OCI-LY3 (cell line): ENCODE data around the gene COIL.
"Not testable (repeated sequence)": the region's sequence is repeated elsewhere in the genome, so short reads cannot be mapped to it uniquely, and the experiment has no call there.

Experiments
- H2AFZ ChIP-seq: fragments of 200-600, 300-600 bp; shearing (Covaris generic); 2 replicates; pipeline ENCODE4 v1.6.0; 2014; ENCODE audit warnings: antibody characterized with exemption, low read depth, low read length
- H3K27ac ChIP-seq: fragments of 200-600, 300-600 bp; sonication (generic); 2 replicates; pipeline ENCODE4 v1.5.1; 2014; ENCODE audit warnings: mild to moderate bottlenecking, low read length, moderate library complexity, mixed read lengths
- H3K27me3 ChIP-seq: fragments of 200-600, 300-600 bp; sonication (generic); 2 replicates; pipeline ENCODE4 v1.6.1; 2014; ENCODE audit warnings: low read depth, low read length, mixed read lengths
- H3K36me3 ChIP-seq: fragments of 200-600, 300-600 bp; sonication (generic); replicated peaks from 2 replicates; pipeline ENCODE3; 2014; ENCODE audit warnings: low read depth, low read length, mixed read lengths
- H3K4me1 ChIP-seq: fragments of 300-600, 200-600 bp; sonication (generic); 2 replicates; pipeline ENCODE4 v1.6.1; 2014; ENCODE audit warnings: low read length, mixed read lengths
- H3K4me2 ChIP-seq: fragments of 200-600, 300-600 bp; sonication (generic); 2 replicates; pipeline ENCODE4 v1.6.1; 2014; ENCODE audit warnings: low read length, mixed read lengths
- H3K4me3 ChIP-seq: fragments of 300-600, 200-600 bp; sonication (generic); 2 replicates; pipeline ENCODE4 v1.5.1; 2014; ENCODE audit warnings: antibody characterized with exemption, mild to moderate bottlenecking, low read length, moderate library complexity
- H3K79me2 ChIP-seq: fragments of 300-600, 200-600 bp; shearing (Covaris generic); 2 replicates; pipeline ENCODE4 v1.6.1; 2014; ENCODE audit warnings: mild to moderate bottlenecking, low read length, mixed read lengths
- H3K9ac ChIP-seq: fragments of 300-600, 200-600 bp; shearing (Covaris generic); 2 replicates; pipeline ENCODE4 v1.6.0; 2014; ENCODE audit warnings: mild to moderate bottlenecking, low read length, moderate library complexity
- H3K9me3 ChIP-seq: fragments of 200-600, 300-600 bp; shearing (Covaris generic); 2 replicates; pipeline ENCODE4 v1.6.1; 2014; ENCODE audit warnings: low read length, mixed read lengths; ENCODE audit not compliant: insufficient read depth
- H4K20me1 ChIP-seq: fragments of 200-600, 300-600 bp; sonication (generic); 2 replicates; pipeline ENCODE4 v1.6.1; 2016; ENCODE audit warnings: low read length, mixed read lengths; ENCODE audit not compliant: insufficient read depth
- CTCF ChIP-seq: fragments of 200-600, 300-600 bp; sonication (generic); IDR thresholded peaks from 2 replicates; pipeline ENCODE4 v1.5.1; 2014; ENCODE audit warnings: antibody characterized with exemption, low read length, low read depth
- EZH2phosphoT487 ChIP-seq: fragments of 200-600 bp; shearing (Covaris generic); IDR thresholded peaks from 2 replicates; pipeline ENCODE4 v1.6.1; 2018; ENCODE audit warnings: antibody characterized with exemption, mixed run types, low read depth

Gene COIL

GRCh38 chr17:56983366-56983765 is 22.5 kb upstream of the COIL start:
- Histone ChIP-seq H3K4me3 (no peak overlapping the region), H3K36me3 (no peaks in the 10 kb centered on the region), H4K20me1 (no peaks in the 10 kb centered on the region), H3K9me3 (no peaks in the 10 kb centered on the region), H3K27ac (no peak overlapping the region), H3K4me1 (peaks cover 9% of the 10 kb centered on the region), H3K9ac (no peak overlapping the region), H3K4me2 (no peak overlapping the region), H3K79me2 (no peaks in the 10 kb centered on the region), H2AFZ (no peak overlapping the region), H3K27me3 (no peaks in the 10 kb centered on the region)
- TF ChIP-seq CTCF (no peak), EZH2phosphoT487 (no peak)

- no peaks in the 10 kb centered on the region for H3K27me3 ChIP-seq
- H3K9me3 ChIP-seq, result no peaks in the 10 kb centered on the region
- no peak overlapping the region for H3K27ac ChIP-seq
- peaks cover 9% of the 10 kb centered on the region for H3K4me1 ChIP-seq
- H3K4me2 ChIP-seq, result no peak overlapping the region
- H4K20me1 ChIP-seq, result no peaks in the 10 kb centered on the region
- no peak overlapping the region for H3K4me3 ChIP-seq
- no peaks in the 10 kb centered on the region for H3K36me3 ChIP-seq
- H3K79me2 ChIP-seq, result no peaks in the 10 kb centered on the region
- H3K9ac ChIP-seq, result no peak overlapping the region
- TF ChIP-seq CTCF (no peak), EZH2phosphoT487 (no peak)
- H2AFZ ChIP-seq, result no peak overlapping the region
These were observed 21.5 kb upstream of the COIL start for GRCh38 chr17:56982312-56982711.

- H3K27me3 ChIP-seq, H3K4me2 ChIP-seq, H3K36me3 ChIP-seq, H3K79me2 ChIP-seq, H3K9me3 ChIP-seq, H2AFZ ChIP-seq, H3K4me3 ChIP-seq, H3K4me1 ChIP-seq, H3K9ac ChIP-seq, H4K20me1 ChIP-seq, H3K27ac ChIP-seq: not testable (repeated sequence)
These were observed 19.7 kb upstream of the COIL start for GRCh38 chr17:56980526-56980925.

GRCh38 chr17:56979091-56979480 is 18.2 kb upstream of the COIL start:
- Histone ChIP-seq H3K27me3 (0 out of 2 replicates have a peak, but pooled peaks cover 11% of the 10 kb centered on the region), H3K79me2 (no peaks in the 10 kb centered on the region), H3K36me3 (no peaks in the 10 kb centered on the region), H3K4me2 (peak overlapping the region; percentile 87), H3K4me1 (peaks cover 9% of the 10 kb centered on the region), H3K4me3 (peak overlapping the region; percentile 87), H3K9ac (no peak overlapping the region), H3K27ac (no peak overlapping the region), H3K9me3 (no peaks in the 10 kb centered on the region), H2AFZ (peak overlapping the region; percentile 87; the same call in 1 of the 2 replicates), H4K20me1 (no peaks in the 10 kb centered on the region)
- TF ChIP-seq CTCF (no peak), EZH2phosphoT487 (no peak)
